Vagina (tissue), 2 donors: ENCODE results near the gene ELAVL1. TPM values are rescaled to one million over a fixed set of nuclear protein-coding genes. Genes with fewer than 3 reads are reported as not detected.

Experiments used
- DNase-seq, 2 donors: peaks; one replicate each; pipeline ENCODE4 v3.0.0-alpha.2; 2017; ENCODE audit errors: extremely low spot score in 2 of 2
- H3K27ac ChIP-seq: fragments of 200-600 bp; sonication (generic); one replicate; pipeline ENCODE4 v1.5.1; 2019
- H3K27me3 ChIP-seq: fragments of 200-600 bp; sonication (generic); one replicate; pipeline ENCODE4 v1.5.1; 2019
- H3K36me3 ChIP-seq, 2 donors: fragments of 200-600 bp; sonication (generic); one replicate each; pipeline ENCODE4 v1.5.1; 2017 to 2019
- H3K4me1 ChIP-seq: fragments of 200-600 bp; sonication (generic); one replicate; pipeline ENCODE4 v1.5.1; 2019
- H3K4me3 ChIP-seq, 2 donors: fragments of 200-600 bp; sonication (generic); 1 replicate in 1 of 2; 2 replicates in 1 of 2; pipeline ENCODE4 v1.5.1; 2016 to 2019
- H3K9me3 ChIP-seq: fragments of 200-600 bp; sonication (generic); one replicate; pipeline ENCODE4 v1.5.1; 2019
- CTCF ChIP-seq, 3 experiments: fragments of 450-650 bp in 2 of 3; fragments of 200-600 bp in 1 of 3; sonication (generic) in 1 of 3; IDR thresholded peaks; one replicate each; pipeline ENCODE4 v1.5.1; 2017 to 2019; ENCODE audit warnings: antibody characterized with exemption in 3 of 3, mild to moderate bottlenecking in 2 of 3, moderate library complexity in 2 of 3
- POLR2A ChIP-seq, 2 donors: fragments of 450-650 bp; IDR thresholded peaks; one replicate each; pipeline ENCODE4 v1.6.1; 2017; ENCODE audit warnings: antibody characterized with exemption in 2 of 2, mild to moderate bottlenecking in 2 of 2, moderate library complexity in 2 of 2
- POLR2AphosphoS5 ChIP-seq, 2 donors: sonication (generic); formaldehyde crosslinking; IDR thresholded peaks; one replicate each; pipeline ENCODE4 v1.9.0; 2017; ENCODE audit warnings: antibody characterized with exemption in 2 of 2, mild to moderate bottlenecking in 2 of 2, low read depth in 1 of 2; ENCODE audit not compliant: insufficient read depth in 1 of 2
- intact Hi-C: fragments of 100-400 bp; cut with DNase I; formaldehyde crosslinking; loops from one replicate; pipeline ENCODE4 v1.15.1; 2023
- total RNA-seq: library from RNA; depleted of rRNA; stranded (reverse); fragments of >200 nt; gene quantifications from one replicate; pipeline ENCODE4 v1.2.3, GENCODE V29; 2016

ELAVL1 gene
- total RNA-seq, 1 donor from 2014 or later = 40.5 TPM

GRCh38 chr19:7980168-7980567 is 25.3 kb downstream of the ELAVL1 start:
- H3K27ac ChIP-seq = no peak overlapping the region
- intact Hi-C loops = no loop called here
- DNase-seq = no peak
- H3K4me1 ChIP-seq = no peaks in the 10 kb centered on the region
- H3K36me3 ChIP-seq = peaks cover 0 to 49% of the 10 kb centered on the region in 2 donors
- H3K4me3 ChIP-seq = no peak overlapping the region
- TF ChIP-seq CTCF (IDR thresholded peaks at IDR 0.05) (no peak), POLR2AphosphoS5 (IDR thresholded peaks at IDR 0.05; ENCODE audit: insufficient read depth in 1 of 2, low read depth in 1 of 2) (no peak), POLR2A (IDR thresholded peaks at IDR 0.05) (no peak)
- no peaks in the 10 kb centered on the region for H3K27me3 ChIP-seq
- no peaks in the 10 kb centered on the region for H3K9me3 ChIP-seq

GRCh38 chr19:7979559-7979958 is 25.9 kb downstream of the ELAVL1 start:
- intact Hi-C loops = no loop called here
- no peak for DNase-seq
- H3K27ac ChIP-seq = no peak overlapping the region
- H3K9me3 ChIP-seq = no peaks in the 10 kb centered on the region
- H3K27me3 ChIP-seq = no peaks in the 10 kb centered on the region
- H3K4me3 ChIP-seq = no peak overlapping the region
- H3K36me3 ChIP-seq = peaks cover 0 to 55% of the 10 kb centered on the region in 2 donors
- no peaks in the 10 kb centered on the region for H3K4me1 ChIP-seq
- TF ChIP-seq POLR2A (IDR thresholded peaks at IDR 0.05) (no peak), CTCF (IDR thresholded peaks at IDR 0.05) (no peak), POLR2AphosphoS5 (IDR thresholded peaks at IDR 0.05; ENCODE audit: insufficient read depth in 1 of 2, low read depth in 1 of 2) (no peak)

GRCh38 chr19:7979011-7979410 is 26.4 kb downstream of the ELAVL1 start:
- intact Hi-C loops = no loop called here
- Histone ChIP-seq H3K27ac (no peak overlapping the region), H3K4me1 (no peaks in the 10 kb centered on the region), H3K9me3 (no peaks in the 10 kb centered on the region), H3K27me3 (no peaks in the 10 kb centered on the region), H3K36me3 (peaks cover 0 to 61% of the 10 kb centered on the region in 2 donors), H3K4me3 (no peak overlapping the region)
- no peak for DNase-seq
- TF ChIP-seq POLR2AphosphoS5 (IDR thresholded peaks at IDR 0.05; ENCODE audit: insufficient read depth in 1 of 2, low read depth in 1 of 2) (no peak), CTCF (IDR thresholded peaks at IDR 0.05) (no peak), POLR2A (IDR thresholded peaks at IDR 0.05) (no peak)

GRCh38 chr19:7978179-7978825 is 27.1 kb downstream of the ELAVL1 start:
- Histone ChIP-seq H3K4me1 (no peaks in the 10 kb centered on the region), H3K27ac (no peak overlapping the region), H3K36me3 (peaks cover 0 to 68% of the 10 kb centered on the region in 2 donors), H3K27me3 (no peaks in the 10 kb centered on the region), H3K9me3 (no peaks in the 10 kb centered on the region), H3K4me3 (no peak overlapping the region)
- intact Hi-C loops = no loop called here
- no peak for TF ChIP-seq POLR2AphosphoS5 (IDR thresholded peaks at IDR 0.05; ENCODE audit: insufficient read depth in 1 of 2, low read depth in 1 of 2)
- TF ChIP-seq CTCF (IDR thresholded peaks at IDR 0.05) = no peak
- no peak for TF ChIP-seq POLR2A (IDR thresholded peaks at IDR 0.05)
- no peak for DNase-seq

- peaks cover 0 to 66% of the 10 kb centered on the region in 2 donors for H3K36me3 ChIP-seq
- intact Hi-C loops = no loop called here
- H3K4me1 ChIP-seq = no peaks in the 10 kb centered on the region
- TF ChIP-seq POLR2A (IDR thresholded peaks at IDR 0.05) (no peak), POLR2AphosphoS5 (IDR thresholded peaks at IDR 0.05; ENCODE audit: insufficient read depth in 1 of 2, low read depth in 1 of 2) (no peak), CTCF (IDR thresholded peaks at IDR 0.05) (no peak)
- no peak overlapping the region for H3K4me3 ChIP-seq
- DNase-seq = no peak
- no peaks in the 10 kb centered on the region for H3K27me3 ChIP-seq
- H3K27ac ChIP-seq = no peak overlapping the region
- no peaks in the 10 kb centered on the region for H3K9me3 ChIP-seq
Observed at GRCh38 chr19:7977723-7978040, 27.8 kb downstream of the ELAVL1 start.
